Ishikawa (cell line): ENCODE results near the gene NPPA.

Source experiments
- CEBPB ChIP-seq: IDR thresholded peaks from 2 replicates; pipeline ENCODE4 v1.6.1; 2012
- CREB1 ChIP-seq: IDR thresholded peaks from 2 replicates; pipeline ENCODE4 v1.6.1; 2012; ENCODE audit warnings: low read depth
- EGR1 ChIP-seq: IDR thresholded peaks from 2 replicates; pipeline ENCODE4 v1.6.1; 2012
- EP300 ChIP-seq: IDR thresholded peaks from 2 replicates; pipeline ENCODE4 v1.6.1; 2012; ENCODE audit warnings: borderline replicate concordance
- FOXM1 ChIP-seq: IDR thresholded peaks from 2 replicates; pipeline ENCODE4 v1.6.1; 2012; ENCODE audit warnings: low read depth, borderline replicate concordance
- NFIC ChIP-seq: IDR thresholded peaks from 2 replicates; pipeline ENCODE4 v1.6.1; 2012
- RAD21 ChIP-seq: IDR thresholded peaks from 2 replicates; pipeline ENCODE4 v1.6.1; 2012; ENCODE audit warnings: low read depth
- TAF1 ChIP-seq: IDR thresholded peaks from 2 replicates; pipeline ENCODE4 v1.6.1; 2012; ENCODE audit warnings: low read depth, mild to moderate bottlenecking
- TCF12 ChIP-seq: IDR thresholded peaks from 2 replicates; pipeline ENCODE4 v1.6.1; 2012; ENCODE audit warnings: low read depth
- TEAD4 ChIP-seq: IDR thresholded peaks from 2 replicates; pipeline ENCODE4 v1.6.1; 2012
- YY1 ChIP-seq: IDR thresholded peaks from 2 replicates; pipeline ENCODE4 v1.6.1; 2012; ENCODE audit warnings: low read depth
- ZBTB7A ChIP-seq: IDR thresholded peaks from 2 replicates; pipeline ENCODE4 v1.6.1; 2012; ENCODE audit warnings: low read depth
- TF ChIP-seq, protein P1 (sequence below): IDR thresholded peaks from 2 replicates; pipeline ENCODE4 v1.6.1; 2012; ENCODE audit warnings: low read depth, mild to moderate bottlenecking
- TF ChIP-seq, protein P2 (sequence below): IDR thresholded peaks from 2 replicates; pipeline ENCODE4 v1.6.1; 2012
- TF ChIP-seq, protein P3 (sequence below): IDR thresholded peaks from 2 replicates; pipeline ENCODE4 v1.6.1; 2012

Gene NPPA

DNA sequence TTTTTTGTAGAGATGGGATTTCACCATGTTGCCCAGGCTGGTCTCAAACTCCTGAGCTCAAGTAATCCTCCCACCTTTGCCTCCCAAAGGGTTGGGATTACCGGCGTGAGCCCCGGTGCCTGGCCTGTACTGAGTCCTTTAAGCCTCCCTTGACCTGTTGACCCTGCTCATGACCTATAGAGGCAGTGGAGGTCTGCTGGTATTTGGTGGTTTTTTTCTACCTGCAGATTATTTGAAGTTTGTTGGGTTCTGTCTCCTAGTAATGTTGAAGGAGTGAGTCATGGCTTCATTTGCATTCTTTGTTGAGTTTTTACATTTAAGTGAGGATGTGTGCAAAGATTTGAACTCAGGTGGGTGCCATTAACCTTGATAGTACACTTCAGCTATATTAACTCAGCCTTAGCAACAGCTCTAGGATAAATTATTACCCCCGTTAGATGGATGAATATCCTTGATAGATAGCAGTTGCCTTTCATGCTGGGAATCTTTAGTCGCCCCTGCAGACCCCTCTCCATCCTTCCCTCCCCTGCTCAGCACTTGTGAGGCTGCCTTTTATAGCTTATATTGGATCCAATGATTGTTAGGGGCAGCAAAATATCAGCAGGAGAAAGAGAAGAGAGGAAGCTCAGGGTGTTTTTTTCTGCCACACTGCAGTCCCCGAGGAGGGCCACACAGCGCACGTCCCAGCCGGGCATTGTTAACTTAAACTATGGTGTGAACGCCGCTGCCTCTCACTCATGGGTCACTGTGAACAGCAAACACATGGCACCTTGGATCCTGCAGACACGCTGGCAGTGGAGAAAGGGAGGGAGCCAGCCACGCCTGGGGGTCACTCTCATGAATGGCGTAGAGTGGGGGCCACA is 26.0 kb upstream of the NPPA start:
- no peak for TF ChIP-seq CEBPB
- TF ChIP-seq ZBTB7A, result no peak
- TF ChIP-seq, protein P1, sequence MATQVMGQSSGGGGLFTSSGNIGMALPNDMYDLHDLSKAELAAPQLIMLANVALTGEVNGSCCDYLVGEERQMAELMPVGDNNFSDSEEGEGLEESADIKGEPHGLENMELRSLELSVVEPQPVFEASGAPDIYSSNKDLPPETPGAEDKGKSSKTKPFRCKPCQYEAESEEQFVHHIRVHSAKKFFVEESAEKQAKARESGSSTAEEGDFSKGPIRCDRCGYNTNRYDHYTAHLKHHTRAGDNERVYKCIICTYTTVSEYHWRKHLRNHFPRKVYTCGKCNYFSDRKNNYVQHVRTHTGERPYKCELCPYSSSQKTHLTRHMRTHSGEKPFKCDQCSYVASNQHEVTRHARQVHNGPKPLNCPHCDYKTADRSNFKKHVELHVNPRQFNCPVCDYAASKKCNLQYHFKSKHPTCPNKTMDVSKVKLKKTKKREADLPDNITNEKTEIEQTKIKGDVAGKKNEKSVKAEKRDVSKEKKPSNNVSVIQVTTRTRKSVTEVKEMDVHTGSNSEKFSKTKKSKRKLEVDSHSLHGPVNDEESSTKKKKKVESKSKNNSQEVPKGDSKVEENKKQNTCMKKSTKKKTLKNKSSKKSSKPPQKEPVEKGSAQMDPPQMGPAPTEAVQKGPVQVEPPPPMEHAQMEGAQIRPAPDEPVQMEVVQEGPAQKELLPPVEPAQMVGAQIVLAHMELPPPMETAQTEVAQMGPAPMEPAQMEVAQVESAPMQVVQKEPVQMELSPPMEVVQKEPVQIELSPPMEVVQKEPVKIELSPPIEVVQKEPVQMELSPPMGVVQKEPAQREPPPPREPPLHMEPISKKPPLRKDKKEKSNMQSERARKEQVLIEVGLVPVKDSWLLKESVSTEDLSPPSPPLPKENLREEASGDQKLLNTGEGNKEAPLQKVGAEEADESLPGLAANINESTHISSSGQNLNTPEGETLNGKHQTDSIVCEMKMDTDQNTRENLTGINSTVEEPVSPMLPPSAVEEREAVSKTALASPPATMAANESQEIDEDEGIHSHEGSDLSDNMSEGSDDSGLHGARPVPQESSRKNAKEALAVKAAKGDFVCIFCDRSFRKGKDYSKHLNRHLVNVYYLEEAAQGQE, result no peak

DNA sequence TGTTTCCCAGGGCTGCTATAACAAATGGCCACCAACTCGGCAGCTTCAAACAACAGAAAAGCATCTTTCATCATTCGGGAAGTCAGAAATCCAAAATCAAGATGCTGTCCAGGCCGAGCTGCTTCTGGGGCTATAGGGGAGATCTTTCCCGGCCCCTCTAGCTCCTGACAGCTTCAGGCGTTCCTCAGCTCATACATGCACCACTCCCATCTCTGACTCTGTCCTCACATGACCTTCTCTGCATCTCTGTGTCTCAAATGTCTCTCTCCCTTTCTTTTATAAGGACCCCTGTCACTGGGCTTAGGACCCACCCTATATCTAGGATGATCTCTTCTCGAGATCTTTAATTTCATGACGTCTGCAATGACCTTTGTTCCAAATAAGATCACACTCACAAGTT is 25.0 kb upstream of the NPPA start:
- no peak for TF ChIP-seq NFIC
- no peak for TF ChIP-seq TEAD4
- TF ChIP-seq RAD21, result no peak
- TF ChIP-seq TCF12, result no peak
- TF ChIP-seq TAF1, result no peak
- no peak for TF ChIP-seq CREB1
- no peak for TF ChIP-seq YY1
- TF ChIP-seq, protein P1, result no peak
- TF ChIP-seq, protein P2, sequence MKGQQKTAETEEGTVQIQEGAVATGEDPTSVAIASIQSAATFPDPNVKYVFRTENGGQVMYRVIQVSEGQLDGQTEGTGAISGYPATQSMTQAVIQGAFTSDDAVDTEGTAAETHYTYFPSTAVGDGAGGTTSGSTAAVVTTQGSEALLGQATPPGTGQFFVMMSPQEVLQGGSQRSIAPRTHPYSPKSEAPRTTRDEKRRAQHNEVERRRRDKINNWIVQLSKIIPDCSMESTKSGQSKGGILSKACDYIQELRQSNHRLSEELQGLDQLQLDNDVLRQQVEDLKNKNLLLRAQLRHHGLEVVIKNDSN, result no peak
- no peak for TF ChIP-seq CEBPB
- TF ChIP-seq FOXM1, result no peak
- no peak for TF ChIP-seq EGR1
- TF ChIP-seq EP300, result no peak
- TF ChIP-seq, protein P3, sequence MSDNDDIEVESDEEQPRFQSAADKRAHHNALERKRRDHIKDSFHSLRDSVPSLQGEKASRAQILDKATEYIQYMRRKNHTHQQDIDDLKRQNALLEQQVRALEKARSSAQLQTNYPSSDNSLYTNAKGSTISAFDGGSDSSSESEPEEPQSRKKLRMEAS, result no peak
- TF ChIP-seq ZBTB7A, result no peak

DNA sequence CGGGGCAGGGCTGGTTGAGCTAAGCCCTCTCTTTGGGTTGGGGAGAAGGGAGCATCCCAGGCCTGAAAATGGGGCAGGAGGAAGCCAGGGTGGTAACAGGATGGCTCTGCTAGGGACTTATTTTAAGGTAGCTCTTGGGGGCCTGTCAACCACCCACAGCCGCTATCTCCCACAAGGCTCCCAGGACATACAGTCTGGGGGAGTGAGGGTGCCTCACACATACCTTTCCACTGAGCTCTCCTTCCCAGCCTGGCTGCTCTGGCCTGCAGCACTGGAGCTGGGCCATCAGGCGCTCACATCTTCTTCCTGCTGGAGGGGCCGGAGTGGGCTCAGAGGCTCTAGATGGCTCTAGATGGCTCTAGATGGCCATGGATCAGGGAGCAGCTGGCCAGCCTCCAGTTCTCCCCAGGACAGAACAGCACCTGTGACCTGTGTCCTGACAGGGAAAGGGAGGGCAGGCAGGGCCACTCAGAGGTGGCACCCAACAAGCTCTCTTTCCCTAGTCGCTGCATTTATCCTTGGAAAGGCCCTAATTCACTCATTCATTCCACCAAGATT is 22.1 kb upstream of the NPPA start:
- TF ChIP-seq, protein P2, result no peak
- TF ChIP-seq NFIC (no peak), TAF1 (no peak), YY1 (no peak)
- TF ChIP-seq, protein P1, result no peak

DNA sequence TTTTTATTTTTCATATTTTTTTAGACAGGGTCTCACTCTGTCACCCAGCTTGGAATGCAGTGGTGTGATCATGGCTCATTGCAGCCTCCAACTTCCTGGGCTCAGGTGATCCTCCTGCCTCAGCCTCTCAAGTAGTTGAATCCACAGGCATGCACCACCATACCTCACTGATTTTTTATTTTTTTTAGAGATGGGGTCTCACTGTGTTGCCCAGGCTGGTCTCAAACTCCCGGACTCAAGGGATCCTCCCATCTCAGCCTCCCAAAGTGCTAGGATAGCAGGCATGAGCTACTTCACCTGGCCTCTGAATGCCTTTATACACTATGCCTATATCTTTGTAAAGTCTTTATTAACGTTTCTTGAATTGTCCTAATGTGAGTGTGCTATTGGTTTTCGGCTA is 21.5 kb upstream of the NPPA start:
- TF ChIP-seq CEBPB (no peak), EP300 (no peak), RAD21 (no peak), FOXM1 (no peak), YY1 (no peak), CREB1 (no peak), EGR1 (no peak)
- TF ChIP-seq, protein P2, result no peak
- TF ChIP-seq, protein P1, result no peak
